Right lobe of liver (tissue), 4 donors: ENCODE results near the gene ELF3.
"Not testable (repeated sequence)": the region's sequence is repeated elsewhere in the genome, so short reads cannot be mapped to it uniquely, and the experiment has no call there.

Experiments
- CTCF ChIP-seq, 4 donors: fragments of 200-600 bp in 3 of 4; fragments of 450-650 bp in 1 of 4; IDR thresholded peaks; one replicate each; pipeline versions ENCODE4 v1.5.1 to v1.8.0; 2016 to 2022; ENCODE audit warnings: antibody characterized with exemption in 4 of 4, mild to moderate bottlenecking in 2 of 4
- POLR2A ChIP-seq: fragments of 450-650 bp; IDR thresholded peaks from one replicate; pipeline ENCODE4 v1.6.1; 2017; ENCODE audit warnings: antibody characterized with exemption, mild to moderate bottlenecking
- donor health status: DM: no; HTN: no; CAD: no.
- donor health status: DM: no; HTN: no; CAD: no.
- donor health status: DM: no; HTN: yes; CAD: no.

DNA sequence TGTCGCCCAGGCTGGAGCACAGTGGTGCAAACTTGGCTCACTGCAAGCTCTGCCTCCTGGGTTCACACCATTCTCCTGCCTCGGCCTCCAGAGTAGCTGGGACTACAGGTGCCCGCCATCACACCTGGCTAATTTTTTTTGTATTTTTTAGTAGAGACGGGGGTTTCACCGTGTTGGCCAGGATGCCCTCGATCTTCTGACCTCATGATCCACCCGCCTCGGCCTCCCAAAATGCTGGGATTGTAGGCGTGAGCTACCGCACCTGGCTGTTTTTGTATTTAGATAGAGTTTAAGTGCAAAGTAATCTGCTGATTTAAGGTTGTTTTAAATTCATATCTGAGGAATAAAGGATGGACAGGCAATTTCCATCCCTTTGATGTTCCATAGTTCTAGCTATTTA, 48.0 kb upstream of the ELF3 start:
- not testable (repeated sequence) for TF ChIP-seq CTCF (IDR thresholded peaks at IDR 0.05); POLR2A
